Astrocyte of the spinal cord (primary cell): ENCODE results near the gene MEPCE.

ENCODE experiments used
- DNase-seq: peaks from one replicate; pipeline ENCODE4 v3.0.0; 2011; ENCODE audit warnings: low read depth, low spot score
- H3K4me3 ChIP-seq: 2 replicates; pipeline ENCODE4 v1.5.1; 2011; ENCODE audit warnings: low read depth, mild to moderate bottlenecking, low read length, moderate library complexity
- in situ Hi-C: cut with HindIII; loops from 2 replicates; pipeline ENCODE4 v1.10.0; 2017; ENCODE audit warnings: low sequenced_read_pairs
- TF ChIP-seq, protein P1 (sequence below): IDR thresholded peaks from 2 replicates; pipeline ENCODE4 v1.5.1; 2012; ENCODE audit warnings: low read depth, mild to moderate bottlenecking, low read length, inconsistent platforms

The MEPCE gene

DNA sequence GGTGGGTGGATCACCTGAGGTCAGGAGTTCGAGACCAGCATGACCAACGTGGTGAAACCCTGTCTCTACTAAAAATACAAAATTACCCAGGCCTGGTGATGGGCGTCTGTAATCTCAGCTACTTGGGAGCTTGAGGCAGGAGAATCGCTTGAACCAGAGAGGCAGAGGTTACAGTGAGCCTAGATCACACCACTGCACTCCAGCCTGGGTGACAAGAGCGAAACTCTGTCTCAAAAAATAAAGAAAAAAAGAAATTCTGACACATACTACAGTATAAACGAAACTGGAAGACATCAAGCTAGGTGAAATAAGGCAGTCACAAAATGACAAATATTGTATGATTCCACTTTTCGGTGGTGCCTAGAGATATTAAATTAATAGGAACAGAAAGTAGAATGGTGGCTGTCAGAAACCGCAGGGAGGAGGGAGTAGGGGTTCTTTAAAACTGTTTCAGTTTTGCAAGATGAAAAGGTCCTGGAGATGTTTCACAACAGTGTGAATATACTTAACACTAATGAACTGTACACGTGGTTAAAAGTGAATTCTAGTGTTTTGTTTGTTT is 33.1 kb upstream of the MEPCE start:
- in situ Hi-C loops: no loop called here

DNA sequence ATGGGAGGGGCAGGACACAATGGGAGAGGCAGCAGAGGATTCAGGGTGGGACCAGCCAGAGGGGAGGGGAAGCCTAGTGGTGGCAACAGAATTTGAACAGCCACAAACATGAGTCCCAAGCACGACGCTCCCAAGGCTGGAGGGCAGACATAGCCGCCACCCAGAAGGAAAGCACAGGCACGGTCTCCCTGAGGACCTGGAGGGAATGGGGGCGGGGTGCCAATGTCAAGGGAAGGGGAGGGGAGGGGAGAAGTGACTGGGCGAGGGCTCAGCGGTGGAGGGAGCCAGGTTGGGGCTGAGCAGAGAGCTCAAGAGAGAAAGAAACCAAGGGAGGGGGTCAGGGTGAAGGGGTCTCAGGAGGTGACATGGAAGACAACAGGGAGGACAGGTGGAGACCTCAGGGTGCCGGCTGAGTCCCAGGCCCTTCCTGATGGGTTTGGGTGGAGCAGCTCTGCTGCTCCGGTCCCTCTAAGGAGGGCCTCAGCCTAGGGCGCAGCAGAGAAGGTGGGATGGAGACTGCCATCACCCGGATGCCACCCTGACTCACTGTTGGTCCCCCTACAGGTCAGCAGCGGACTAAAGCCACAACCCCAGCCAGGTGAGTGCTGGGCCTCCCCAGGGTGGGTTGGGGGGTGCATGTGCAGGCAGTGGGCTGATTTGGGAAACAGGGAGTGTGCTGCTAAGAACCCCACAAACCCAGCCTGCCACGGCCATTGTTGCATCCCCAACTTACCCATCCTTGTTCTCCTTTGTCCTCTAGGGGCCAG is 32.1 kb upstream of the MEPCE start:
- TF ChIP-seq, protein P1, sequence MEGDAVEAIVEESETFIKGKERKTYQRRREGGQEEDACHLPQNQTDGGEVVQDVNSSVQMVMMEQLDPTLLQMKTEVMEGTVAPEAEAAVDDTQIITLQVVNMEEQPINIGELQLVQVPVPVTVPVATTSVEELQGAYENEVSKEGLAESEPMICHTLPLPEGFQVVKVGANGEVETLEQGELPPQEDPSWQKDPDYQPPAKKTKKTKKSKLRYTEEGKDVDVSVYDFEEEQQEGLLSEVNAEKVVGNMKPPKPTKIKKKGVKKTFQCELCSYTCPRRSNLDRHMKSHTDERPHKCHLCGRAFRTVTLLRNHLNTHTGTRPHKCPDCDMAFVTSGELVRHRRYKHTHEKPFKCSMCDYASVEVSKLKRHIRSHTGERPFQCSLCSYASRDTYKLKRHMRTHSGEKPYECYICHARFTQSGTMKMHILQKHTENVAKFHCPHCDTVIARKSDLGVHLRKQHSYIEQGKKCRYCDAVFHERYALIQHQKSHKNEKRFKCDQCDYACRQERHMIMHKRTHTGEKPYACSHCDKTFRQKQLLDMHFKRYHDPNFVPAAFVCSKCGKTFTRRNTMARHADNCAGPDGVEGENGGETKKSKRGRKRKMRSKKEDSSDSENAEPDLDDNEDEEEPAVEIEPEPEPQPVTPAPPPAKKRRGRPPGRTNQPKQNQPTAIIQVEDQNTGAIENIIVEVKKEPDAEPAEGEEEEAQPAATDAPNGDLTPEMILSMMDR: no peak
- no peak for DNase-seq
- in situ Hi-C loops: no loop called here
- H3K4me3 ChIP-seq: no peak overlapping the region

More for the DNA sequence above, 33.1 kb upstream of the MEPCE start:
- H3K4me3 ChIP-seq: no peak overlapping the region
- no peak for DNase-seq
- TF ChIP-seq, protein P1: no peak

DNA sequence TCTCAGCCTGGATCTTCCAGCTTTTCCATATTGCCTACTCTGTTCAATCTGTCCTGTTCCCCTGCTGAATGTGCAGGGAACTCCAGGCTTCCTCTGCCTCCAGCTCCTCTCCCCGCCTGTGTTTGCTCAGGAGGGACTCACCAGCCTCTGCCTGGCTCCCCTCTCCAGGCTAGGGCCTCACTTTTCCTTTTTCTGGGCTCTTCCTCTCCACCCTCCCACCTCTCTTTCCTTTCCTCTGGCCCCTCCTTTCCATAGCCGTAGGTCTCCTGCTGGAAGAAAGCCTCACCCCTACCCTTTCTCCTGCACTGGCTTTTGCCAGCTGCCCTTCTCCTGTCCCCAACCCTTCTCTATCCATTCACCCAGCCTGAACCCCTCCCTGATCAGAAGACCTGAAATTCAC is 31.4 kb upstream of the MEPCE start:
- no peak for DNase-seq
- TF ChIP-seq, protein P1: no peak
- H3K4me3 ChIP-seq: no peak overlapping the region
- in situ Hi-C loops: no loop called here

DNA sequence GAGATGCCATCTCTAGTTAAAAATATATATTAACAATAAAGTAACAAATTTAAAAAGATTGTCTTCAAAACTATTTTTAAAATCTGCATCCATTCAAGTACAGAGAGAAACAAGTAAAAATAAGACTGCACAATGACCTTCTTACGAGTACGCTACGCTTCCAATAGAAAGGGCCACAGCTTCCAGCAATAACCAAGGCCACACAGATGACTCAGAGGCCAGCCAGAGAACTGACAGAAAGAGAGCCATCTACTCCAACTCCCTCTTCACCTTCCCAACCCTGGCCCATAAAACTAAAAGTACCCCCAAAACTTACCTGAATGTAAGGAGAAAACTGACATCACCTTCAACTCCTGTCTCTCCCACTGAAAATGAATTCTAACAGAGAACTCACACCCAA is 29.6 kb upstream of the MEPCE start:
- no peak for DNase-seq
- in situ Hi-C loops: no loop called here
- TF ChIP-seq, protein P1: no peak
- H3K4me3 ChIP-seq: no peak overlapping the region

DNA sequence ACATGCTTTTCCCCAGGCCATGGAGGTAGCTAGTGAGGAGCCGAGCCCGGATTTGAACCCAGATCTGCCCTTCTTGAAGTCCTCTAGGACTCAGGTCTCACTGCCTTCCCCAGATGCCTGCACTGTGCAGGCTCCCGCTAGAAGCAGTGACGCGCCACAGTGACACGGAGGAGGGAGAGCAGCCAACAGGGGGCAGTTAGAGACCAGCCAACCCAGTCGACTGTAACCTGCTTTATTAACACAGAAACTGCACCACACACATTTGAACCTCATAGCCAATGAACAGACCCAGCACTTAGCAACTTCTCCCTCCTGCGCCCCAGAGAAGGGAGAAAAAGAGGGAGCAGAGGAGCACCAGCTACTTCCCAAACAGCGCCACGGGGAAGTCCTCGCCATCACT is 29.0 kb upstream of the MEPCE start:
- no peak overlapping the region for H3K4me3 ChIP-seq
- DNase-seq: no peak
- TF ChIP-seq, protein P1: peak; percentile 7
- in situ Hi-C loops: no loop called here

DNA sequence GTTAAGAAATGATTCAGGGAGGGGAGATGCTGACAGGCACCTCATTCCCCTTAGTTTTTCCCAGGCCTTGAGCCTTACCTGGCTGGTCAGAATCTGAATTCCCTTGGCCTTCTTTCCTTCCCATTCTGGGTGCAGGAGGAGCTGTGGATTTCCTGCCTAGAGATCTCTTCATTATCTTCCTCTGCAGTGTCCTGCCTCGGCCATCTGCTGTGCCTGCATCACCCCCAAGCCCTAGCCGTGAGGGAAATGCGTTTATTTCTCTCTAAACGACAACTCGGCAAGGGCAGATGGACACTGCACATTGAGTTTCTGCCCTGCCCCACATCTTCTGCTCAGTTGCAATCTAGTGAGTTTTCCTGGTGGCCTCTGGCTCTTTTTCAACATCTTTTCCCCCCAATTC is 27.8 kb upstream of the MEPCE start:
- no peak overlapping the region for H3K4me3 ChIP-seq
- in situ Hi-C loops: no loop called here
- TF ChIP-seq, protein P1: no peak
- no peak for DNase-seq
